H1 (cell line): Measurements from ENCODE around the gene COPZ1. TPM values are rescaled to one million over a fixed set of nuclear protein-coding genes. Genes with fewer than 3 reads are reported as not detected.

Experiments
- CTCF ChIA-PET: fragments of 300-600 bp; sonication (Branson Sonifier 250); formaldehyde crosslinking; loops from one replicate; lab custom pipeline; 2021; ENCODE audit not compliant: partially characterized antibody; lab: Charles Lee
- POLR2A ChIA-PET: fragments of 300-600 bp; sonication (Branson Sonifier 250); formaldehyde crosslinking; loops from one replicate; lab custom pipeline; 2021; ENCODE audit warnings: inconsistent platforms; ENCODE audit not compliant: partially characterized antibody; lab: Charles Lee
- DNase-seq, 2 experiments: peaks; one replicate each; pipeline versions ENCODE4 v3.0.0 to v3.0.0-alpha.2; 2010 to 2022; ENCODE audit warnings: low spot score in 2 of 2, low read depth in 1 of 2, mixed read lengths in 1 of 2
- FAIRE-seq: peaks from 2 replicates; lab custom pipeline; 2011; peaks lifted over from hg19 to GRCh38; lab: Jason Lieb, UNC
- H2AFZ ChIP-seq: 2 replicates; pipeline ENCODE4 v1.8.1; 2012; ENCODE audit warnings: low read length, inconsistent platforms
- H2AK5ac ChIP-seq: 2 replicates; pipeline ENCODE4 v1.6.1; 2013; ENCODE audit warnings: low read depth, low read length
- H2BK120ac ChIP-seq: replicated peaks from 2 replicates; pipeline ENCODE3; 2013; ENCODE audit warnings: low read depth, low read length, inconsistent platforms
- H2BK12ac ChIP-seq: 2 replicates; pipeline ENCODE4 v1.6.1; 2013; ENCODE audit warnings: low read depth, low read length
- H2BK15ac ChIP-seq: 2 replicates; pipeline ENCODE4 v1.6.1; 2013; ENCODE audit warnings: low read length
- H2BK20ac ChIP-seq: 2 replicates; pipeline ENCODE4 v1.6.1; 2013; ENCODE audit warnings: low read length
- H2BK5ac ChIP-seq: 2 replicates; pipeline ENCODE4 v1.6.1; 2013; ENCODE audit warnings: low read depth, low read length
- H3K14ac ChIP-seq: 2 replicates; pipeline ENCODE4 v1.6.1; 2013; ENCODE audit warnings: inconsistent platforms; ENCODE audit not compliant: insufficient read length
- H3K18ac ChIP-seq: 2 replicates; pipeline ENCODE4 v1.6.1; 2013; ENCODE audit warnings: low read length; ENCODE audit errors: extremely low read depth
- H3K23ac ChIP-seq: 2 replicates; pipeline ENCODE4 v1.6.1; 2013; ENCODE audit warnings: inconsistent platforms; ENCODE audit not compliant: insufficient read length
- H3K23me2 ChIP-seq: 2 replicates; pipeline ENCODE4 v1.6.1; 2013; ENCODE audit warnings: low read depth, low read length
- H3K27ac ChIP-seq: 2 replicates; pipeline ENCODE4 v1.6.1; 2011; ENCODE audit warnings: low read depth, low read length, inconsistent platforms
- H3K27me3 ChIP-seq, 4 experiments: replicated peaks in 1 of 4; 1 replicate in 1 of 4; 2 replicates in 3 of 4; pipeline versions ENCODE4 v1.6.1 to v1.8.1; 2011 to 2013; ENCODE audit warnings: low read length in 3 of 4, mild to moderate bottlenecking in 3 of 4, inconsistent platforms in 2 of 4, mixed read lengths in 2 of 4, moderate library complexity in 1 of 4; ENCODE audit not compliant: control insufficient read depth in 3 of 4, insufficient read depth in 3 of 4; ENCODE audit errors: extremely low read depth in 1 of 4
- H3K36me3 ChIP-seq, 4 experiments: 2 replicates each; pipeline versions ENCODE4 v1.6.1 to v1.8.1; 2011 to 2013; ENCODE audit warnings: mild to moderate bottlenecking in 4 of 4, low read length in 3 of 4, moderate library complexity in 2 of 4, control low read depth in 1 of 4, inconsistent platforms in 1 of 4; ENCODE audit not compliant: insufficient read depth in 4 of 4, control insufficient read depth in 2 of 4
- H3K4ac ChIP-seq: replicated peaks from 2 replicates; pipeline ENCODE3; 2013; ENCODE audit warnings: low read length, low read depth, mixed read lengths, inconsistent platforms; ENCODE audit not compliant: insufficient read length
- H3K4me1 ChIP-seq, 4 experiments: replicated peaks in 1 of 4; 1 replicate in 1 of 4; 2 replicates in 3 of 4; pipeline versions ENCODE4 v1.6.1 to v1.8.1; 2011 to 2013; ENCODE audit warnings: low read length in 3 of 4, inconsistent platforms in 2 of 4, mixed read lengths in 1 of 4; ENCODE audit not compliant: insufficient read depth in 4 of 4, control insufficient read depth in 3 of 4
- H3K4me2 ChIP-seq, 2 experiments: 2 replicates each; pipeline versions ENCODE4 v1.6.1 to v1.8.1; 2011 to 2013; ENCODE audit warnings: low read depth in 2 of 2, low read length in 2 of 2, control low read depth in 1 of 2, inconsistent platforms in 1 of 2, mild to moderate bottlenecking in 1 of 2; ENCODE audit not compliant: insufficient read depth in 1 of 2
- H3K4me3 ChIP-seq, 4 experiments: fragments of 200-600, 300-600 bp in 1 of 4; sonication (generic), shearing (Covaris generic), sonication (Bioruptor Twin) in 1 of 4; 2 replicates each; pipeline versions ENCODE4 v1.5.1 to v1.8.1; 2011 to 2016; ENCODE audit warnings: low read length in 4 of 4, low read depth in 3 of 4, control low read depth in 2 of 4, inconsistent platforms in 2 of 4, mild to moderate bottlenecking in 2 of 4, mixed read lengths in 1 of 4, moderate library complexity in 1 of 4; ENCODE audit not compliant: insufficient read depth in 2 of 4; ENCODE audit errors: extremely low read depth in 1 of 4
- H3K56ac ChIP-seq: replicated peaks from 2 replicates; pipeline ENCODE3; 2013; ENCODE audit warnings: low read depth, mild to moderate bottlenecking, mixed read lengths, low read length, inconsistent platforms; ENCODE audit not compliant: insufficient read length
- H3K79me1 ChIP-seq: 2 replicates; pipeline ENCODE4 v1.6.1; 2013; ENCODE audit warnings: low read depth, low read length, control low read depth
- H3K79me2 ChIP-seq, 2 experiments: 2 replicates each; pipeline versions ENCODE4 v1.6.1 to v1.8.1; 2012 to 2013; ENCODE audit warnings: low read length in 2 of 2, mild to moderate bottlenecking in 2 of 2, inconsistent platforms in 1 of 2; ENCODE audit not compliant: insufficient read depth in 2 of 2, control insufficient read depth in 1 of 2
- H3K9ac ChIP-seq, 4 experiments: replicated peaks in 1 of 4; 1 replicate in 1 of 4; 2 replicates in 3 of 4; pipeline versions ENCODE4 v1.6.1 to v1.8.1; 2011 to 2013; ENCODE audit warnings: low read depth in 3 of 4, low read length in 3 of 4, control low read depth in 2 of 4, mild to moderate bottlenecking in 2 of 4, moderate library complexity in 2 of 4, inconsistent platforms in 1 of 4; ENCODE audit errors: extremely low read depth in 1 of 4
- H3K9me3 ChIP-seq, 2 experiments: 2 replicates each; pipeline versions ENCODE4 v1.6.1 to v1.8.1; 2012 to 2013; ENCODE audit warnings: mild to moderate bottlenecking in 2 of 2, moderate library complexity in 2 of 2, control low read depth in 1 of 2, inconsistent platforms in 1 of 2, low read depth in 1 of 2, low read length in 1 of 2, mixed read lengths in 1 of 2; ENCODE audit not compliant: insufficient read depth in 2 of 2
- H4K20me1 ChIP-seq, 2 experiments: replicated peaks in 1 of 2; 2 replicates each; pipeline versions ENCODE3 to v1.8.1; 2011 to 2013; ENCODE audit warnings: inconsistent platforms in 2 of 2, low read length in 2 of 2, mild to moderate bottlenecking in 1 of 2; ENCODE audit not compliant: insufficient read depth in 2 of 2, control insufficient read depth in 1 of 2
- H4K5ac ChIP-seq: 2 replicates; pipeline ENCODE4 v1.6.1; 2013; ENCODE audit warnings: low read length, low read depth, mixed read lengths, inconsistent platforms; ENCODE audit not compliant: insufficient read length
- H4K8ac ChIP-seq: 2 replicates; pipeline ENCODE4 v1.8.0; 2013; ENCODE audit warnings: mild to moderate bottlenecking, moderate library complexity, low read length, inconsistent platforms; ENCODE audit not compliant: insufficient read depth; ENCODE audit errors: extremely low read depth
- H4K91ac ChIP-seq: replicated peaks from 2 replicates; pipeline ENCODE3; 2013; ENCODE audit warnings: low read length, mixed read lengths, inconsistent platforms; ENCODE audit not compliant: insufficient read length
- ATF2 ChIP-seq: IDR thresholded peaks from 2 replicates; pipeline ENCODE4 v1.6.1; 2012; ENCODE audit warnings: low read length, inconsistent platforms
- E2F6 ChIP-seq: IDR thresholded peaks from 2 replicates; pipeline ENCODE4 v1.6.1; 2012; ENCODE audit warnings: inconsistent platforms
- EZH2 ChIP-seq: fragments of 200-600 bp; sonication (generic); IDR thresholded peaks from 2 replicates; pipeline ENCODE4 v1.7.1; 2012; ENCODE audit warnings: low read depth, mild to moderate bottlenecking, moderate library complexity, low read length, inconsistent platforms; ENCODE audit not compliant: severe bottlenecking
- MAX ChIP-seq: IDR thresholded peaks from 2 replicates; pipeline ENCODE4 v1.6.1; 2012; ENCODE audit warnings: inconsistent platforms
- RBBP5 ChIP-seq: IDR thresholded peaks from 2 replicates; pipeline ENCODE4 v1.7.1; 2012; ENCODE audit warnings: low read depth, mild to moderate bottlenecking, inconsistent platforms, low read length, moderate library complexity, borderline replicate concordance
- RNF2 ChIP-seq: fragments of 200-900, 300-1000 bp; sonication (generic); IDR thresholded peaks from 2 replicates; pipeline ENCODE4 v1.7.1; 2016; ENCODE audit warnings: borderline replicate concordance, low read depth, mild to moderate bottlenecking, antibody characterized with exemption, low read length; ENCODE audit not compliant: poor library complexity, severe bottlenecking; ENCODE audit errors: missing control alignments
- SIRT6 ChIP-seq: IDR thresholded peaks from one replicate; pipeline ENCODE4 v1.7.1; 2012; ENCODE audit warnings: low read length, inconsistent platforms
- SP4 ChIP-seq: IDR thresholded peaks from 2 replicates; pipeline ENCODE4 v1.6.1; 2012; ENCODE audit warnings: low read length, inconsistent platforms
- TAF1 ChIP-seq: IDR thresholded peaks from 2 replicates; pipeline ENCODE4 v1.6.1; 2011; ENCODE audit warnings: mild to moderate bottlenecking, low read depth, low read length
- TAF7 ChIP-seq: optimal IDR thresholded peaks from 2 replicates; pipeline ENCODE3; 2011; ENCODE audit warnings: low read depth, mild to moderate bottlenecking, inconsistent platforms, low read length, moderate library complexity, borderline replicate concordance
- ZNF274 ChIP-seq: IDR thresholded peaks from 2 replicates; pipeline ENCODE4 v1.7.0; 2012; ENCODE audit warnings: low read length, borderline replicate concordance; ENCODE audit errors: extremely low read depth
- polyA plus RNA-seq, 7 experiments: library from polyadenylated mRNA; depleted of rRNA in 3 of 7; stranded (reverse) in 5 of 7; unstranded in 2 of 7; fragments of >200 nt in 5 of 7; fragments of 200-250 nt in 2 of 7; gene quantifications; 1 replicate in 5 of 7; 2 replicates in 1 of 7; 4 replicates in 1 of 7; pipeline versions ENCODE4 v1.2.1 to v1.2.3, GENCODE V29; 2011 to 2013; ENCODE audit warnings: missing spikeins in 2 of 7, mixed read lengths in 2 of 7
- total RNA-seq: library from RNA; stranded (reverse); fragmentation: NEBNext Ultra II Directional; extraction: Animal tissue kit (Norgen Biotek cat#: 25700); gene quantifications from 2 replicates; pipeline ENCODE4 v1.2.1, GENCODE V29; 2021

COPZ1 gene
- total and polyA plus RNA-seq, 2 of the 8 experiments (the other 6 are each of a cell fraction or from before 2014, with no cell fraction given): 103 to 133 TPM

- no peak for FAIRE-seq
- CTCF ChIA-PET: interaction anchor here (1.8 to 34.6 kb wide), 2 partner anchors 8 to 21 kb away, joined by 5 to 618 read pairs; partner anchors contain the start of genes COPZ1 and NFE2
Measured at GRCh38 chr12:54303640-54304039, 21.3 kb upstream of the COPZ1 start.

More at GRCh38 chr12:54303640-54304039, 21.3 kb upstream of the COPZ1 start:
- Histone ChIP-seq H3K23ac (no peak overlapping the region), H3K79me2 (no peaks in the 10 kb centered on the region), H3K4ac (no peak overlapping the region), H3K14ac (no peak overlapping the region), H3K18ac (peak overlapping the region; percentile 10; the same call in 1 of the 2 replicates), H3K27me3 (peaks cover 0 to 7% (median 0%) of the 10 kb centered on the region in 4 experiments; a peak in 1 of 7 replicates), H3K79me1 (no peaks in the 10 kb centered on the region), H2BK5ac (no peak overlapping the region), H3K4me2 (peak overlapping the region; percentile 31 to 56; a peak in 2 of 4 replicates), H3K9ac (no peak overlapping the region), H3K4me1 (peaks cover 12 to 36% (median 21%) of the 10 kb centered on the region in 4 experiments), H3K36me3 (no peaks in the 10 kb centered on the region), H3K4me3 (no peak overlapping the region; a peak in 1 of 8 replicates), H2BK12ac (no peak overlapping the region), H2BK120ac (no peak overlapping the region), H4K91ac (no peak overlapping the region), H2BK20ac (peak overlapping the region; percentile 37; the same call in 1 of the 2 replicates), H2BK15ac (0 out of 2 replicates have a peak overlapping the region, but pooled peaks have one; percentile 22), H4K20me1 (no peaks in the 10 kb centered on the region), H2AFZ (no peak overlapping the region; the same call in 1 of the 2 replicates), H4K8ac (no peak overlapping the region), H3K27ac (no peak overlapping the region), H3K23me2 (peaks cover 6% of the 10 kb centered on the region; the same call in 1 of the 2 replicates), H3K9me3 (no peaks in the 10 kb centered on the region), H2AK5ac (no peak overlapping the region), H3K56ac (no peak overlapping the region)
- no peak for DNase-seq
- no peak for TF ChIP-seq EZH2
- TF ChIP-seq SIRT6: no peak
- TF ChIP-seq RBBP5: no peak
- no peak for TF ChIP-seq E2F6
- TF ChIP-seq ATF2: no peak
- TF ChIP-seq TAF1: no peak
- TF ChIP-seq ZNF274: no peak
- TF ChIP-seq RNF2: no peak
- no peak for TF ChIP-seq TAF7
- no peak for TF ChIP-seq MAX
- TF ChIP-seq SP4: no peak
- TF ChIP-seq, all 59 proteins: peak for 0
- POLR2A ChIA-PET: interaction anchor here (1.0 to 6.5 kb wide), 5 partner anchors 12 to 49 kb away, joined by 3 to 56 read pairs (median 21); partner anchors contain the start of genes CBX5 and HNRNPA1
- no peak overlapping the region for H4K5ac ChIP-seq
